Pancreas (tissue), 10 donors: Measurements from ENCODE around the gene FOXL1. TPM values are rescaled to one million over a fixed set of nuclear protein-coding genes. Genes with fewer than 3 reads are reported as not detected.

ENCODE experiments used
- ATAC-seq, 4 donors: fragments of 200-7000 bp; cut with Tn5 transposase; one replicate each; pipeline versions ENCODE4 v1.8.0 to v1.9.1; 2020; ENCODE audit warnings: mild to moderate bottlenecking in 4 of 4, moderate library complexity in 4 of 4
- DNase-seq, 6 donors: peaks; one replicate each; pipeline ENCODE4 v3.0.0-alpha.2; 2020
- FAIRE-seq: peaks from 2 replicates; lab custom pipeline; 2012; peaks lifted over from hg19 to GRCh38; lab: Jason Lieb, UNC
- H3K27ac ChIP-seq, 4 donors: fragments of 200-600 bp; sonication (generic); 1 replicate in 3 of 4; 2 replicates in 1 of 4; pipeline versions ENCODE4 v1.5.0 to v1.8.0; 2020
- H3K27me3 ChIP-seq, 4 donors: fragments of 200-600 bp; one replicate each; pipeline ENCODE4 v1.8.0; 2021
- H3K36me3 ChIP-seq, 3 donors: fragments of 200-600 bp; sonication (generic) in 1 of 3; one replicate each; pipeline versions ENCODE4 v1.5.0 to v1.8.0; 2020 to 2021
- H3K4me1 ChIP-seq, 3 donors: fragments of 200-600 bp; one replicate each; pipeline ENCODE4 v1.8.0; 2021
- H3K4me3 ChIP-seq, 4 donors: fragments of 200-600 bp; sonication (generic) in 2 of 4; one replicate each; pipeline versions ENCODE4 v1.5.0 to v1.8.0; 2020 to 2021
- H3K9me3 ChIP-seq, 4 donors: fragments of 200-600 bp; one replicate each; pipeline ENCODE4 v1.8.0; 2021
- CTCF ChIP-seq, 4 donors: fragments of 200-600 bp; sonication (generic) in 3 of 4; IDR thresholded peaks; one replicate each; pipeline versions ENCODE4 v1.5.0 to v1.8.0; 2021; ENCODE audit warnings: antibody characterized with exemption in 4 of 4
- WGBS, 2 donors: extraction: QIAGEN DNeasy Blood & Tissue Kit; methylation state at CpG; one replicate each; pipeline ENCODE4 v1.1.7; 2013; 5-methylcytosine and 5-hydroxymethylcytosine counted together
- intact Hi-C, 3 donors: fragments of 100-400 bp; cut with DNase I; formaldehyde crosslinking; loops; one replicate each; pipeline versions ENCODE4 v1.11.1 to v1.14.2; 2022
- polyA plus RNA-seq, 2 donors: library from polyadenylated mRNA; stranded (reverse); fragments of 200-250 nt; gene quantifications; one replicate each; pipeline ENCODE4 v1.2.3, GENCODE V29; 2013
- total RNA-seq, 6 donors: library from RNA; stranded (reverse); fragmentation: NEBNext Ultra II Directional in 4 of 6; extraction: Animal tissue kit (Norgen Biotek cat#: 25700) in 4 of 6; gene quantifications; one replicate each; pipeline versions ENCODE4 v1.2.1 to v1.2.4, GENCODE V29; 2021 to 2023
- donor health status: healthy with polysubstance abuse.
- donor health status: DM: no; HTN: no; CAD: no; lungs with moderate emphysema.
- donor health status: DM: no; HTN: no; CAD: no.
- donor health status: control.
- donor health status: control.
- donor health status: Bipolar disorder and iron deficiency.
- donor health status: DM: yes; HTN: yes; CAD: no.
- donor health status: DM: no; HTN: no; CAD: no.
- donor health status: DM: no; HTN: no; CAD: no.
- donor health status: DM: yes; HTN: yes; CAD: no.

FOXL1 gene
- total and polyA plus RNA-seq, 8 donors = 0.06 to 0.18 (median 0.08) TPM; not detected in 2

GRCh38 chr16:86531641-86532525 lies 46.5 kb upstream of the FOXL1 start:
- Histone ChIP-seq H3K4me1 (no peaks in the 10 kb centered on the region), H3K36me3 (peaks cover 0 to 3% (median 0%) of the 10 kb centered on the region in 3 donors), H3K9me3 (no peaks in the 10 kb centered on the region), H3K27me3 (no peaks in the 10 kb centered on the region), H3K4me3 (no peak overlapping the region), H3K27ac (no peak overlapping the region)
- TF ChIP-seq CTCF (IDR thresholded peaks at IDR 0.05) = no peak
- intact Hi-C loops = no loop called here
- 94 to 95% methylated on average over 49 of the region's 49 CpGs for WGBS, 2 donors
- no peak for DNase-seq
- no peak for FAIRE-seq
- ATAC-seq = no peak

- Histone ChIP-seq H3K27ac (no peak overlapping the region), H3K4me1 (no peaks in the 10 kb centered on the region), H3K9me3 (no peaks in the 10 kb centered on the region), H3K4me3 (no peak overlapping the region), H3K36me3 (peaks cover 0 to 5% (median 0%) of the 10 kb centered on the region in 3 donors), H3K27me3 (no peaks in the 10 kb centered on the region)
- FAIRE-seq = no peak
- 93 to 94% methylated on average over 7 of the region's 7 CpGs for WGBS, 2 donors
- DNase-seq = no peak
- intact Hi-C loops = no loop called here
- no peak for ATAC-seq
- TF ChIP-seq CTCF (IDR thresholded peaks at IDR 0.05) = no peak
These were observed 45.9 kb upstream of the FOXL1 start for GRCh38 chr16:86532526-86532815.

GRCh38 chr16:86533076-86533475 lies 45.3 kb upstream of the FOXL1 start:
- intact Hi-C loops = no loop called here
- H3K27me3 ChIP-seq = no peaks in the 10 kb centered on the region
- H3K4me1 ChIP-seq = no peaks in the 10 kb centered on the region
- FAIRE-seq (no peak), ATAC-seq (no peak), DNase-seq (no peak)
- H3K27ac ChIP-seq = no peak overlapping the region
- WGBS, 2 donors = 93 to 95% methylated on average over 8 of the region's 8 CpGs
- H3K4me3 ChIP-seq = no peak overlapping the region
- peaks cover 0 to 11% (median under 1%) of the 10 kb centered on the region in 3 donors for H3K36me3 ChIP-seq
- no peaks in the 10 kb centered on the region for H3K9me3 ChIP-seq
- TF ChIP-seq CTCF (IDR thresholded peaks at IDR 0.05) = no peak

- WGBS, 2 donors = 87 to 92% methylated on average over 8 of the region's 8 CpGs
- Histone ChIP-seq H3K9me3 (no peaks in the 10 kb centered on the region), H3K4me3 (no peak overlapping the region), H3K27me3 (no peaks in the 10 kb centered on the region), H3K36me3 (peaks cover 0 to 19% (median 5%) of the 10 kb centered on the region in 3 donors), H3K4me1 (no peaks in the 10 kb centered on the region), H3K27ac (no peak overlapping the region)
- DNase-seq = no peak
- no peak for TF ChIP-seq CTCF (IDR thresholded peaks at IDR 0.05)
- intact Hi-C loops = no loop called here
- no peak for ATAC-seq
- FAIRE-seq = no peak
These were observed 44.5 kb upstream of the FOXL1 start for GRCh38 chr16:86533767-86534351.
